Stimulated activated naive CD8-positive, alpha-beta T cell treated with anti-CD3 and anti-CD28 coated beads, Interleukin-15, Interleukin-2, amounts not matched to agents 100 U/mL and 50 U/mL, for 24 hours (primary cell): ENCODE results near the gene MAGEA9B.
"Not testable (repeated sequence)": the region's sequence is repeated elsewhere in the genome, so short reads cannot be mapped to it uniquely, and the experiment has no call there.

ENCODE experiments used
- ATAC-seq: fragments of 150-1000 bp; cut with Tn5 transposase; one replicate; pipeline ENCODE4 v1.10.0; 2021
- DNase-seq: peaks from one replicate; pipeline ENCODE4 v3.0.0; 2021

The MAGEA9B gene

GRCh38 chrX:149571770-149572169 lies 15.5 kb downstream of the MAGEA9B start:
- DNase-seq = no peak
- no peak for ATAC-seq

- DNase-seq = no peak
- ATAC-seq = no peak
Measured at GRCh38 chrX:149570668-149571067, 16.6 kb downstream of the MAGEA9B start.

GRCh38 chrX:149569770-149570169 lies 17.5 kb downstream of the MAGEA9B start:
- DNase-seq (no peak), ATAC-seq (no peak)

GRCh38 chrX:149568701-149569296 lies 18.5 kb downstream of the MAGEA9B start:
- no peak for DNase-seq
- ATAC-seq = no peak

- DNase-seq (no peak), ATAC-seq (no peak)
Measured at GRCh38 chrX:149567621-149568417, 19.4 kb downstream of the MAGEA9B start.

GRCh38 chrX:149563359-149563758 lies 23.9 kb downstream of the MAGEA9B start:
- ATAC-seq (no peak), DNase-seq (no peak)

DNA sequence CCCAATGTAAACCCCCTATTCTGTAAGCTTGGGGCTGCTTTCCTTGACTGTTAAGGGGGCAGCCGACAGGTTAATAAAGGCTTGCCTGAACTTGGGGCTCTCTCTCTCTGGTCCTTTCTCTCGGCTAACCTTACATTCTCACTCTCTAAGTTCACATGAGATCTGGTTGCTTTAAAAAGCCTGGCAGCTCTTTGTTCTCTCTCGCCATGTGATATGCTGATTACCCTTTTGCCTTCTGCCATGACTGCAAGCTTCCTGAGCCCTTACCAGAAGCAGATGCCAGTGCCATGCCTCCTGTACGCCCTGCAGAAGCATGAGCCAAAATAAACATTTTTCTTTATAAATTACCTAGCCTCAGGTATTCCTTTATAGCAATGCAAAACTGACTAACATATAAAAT lies 32.0 kb downstream of the MAGEA9B start:
- not testable (repeated sequence) for ATAC-seq

GRCh38 chrX:149551939-149552248 lies 35.4 kb downstream of the MAGEA9B start:
- DNase-seq = not testable (repeated sequence)
- peak; percentile 55 for ATAC-seq

More for the DNA sequence above, 32.0 kb downstream of the MAGEA9B start:
- not testable (repeated sequence) for DNase-seq

GRCh38 chrX:149551245-149551938 lies 35.9 kb downstream of the MAGEA9B start:
- DNase-seq = not testable (repeated sequence)
- peak; percentile 70 for ATAC-seq

DNA sequence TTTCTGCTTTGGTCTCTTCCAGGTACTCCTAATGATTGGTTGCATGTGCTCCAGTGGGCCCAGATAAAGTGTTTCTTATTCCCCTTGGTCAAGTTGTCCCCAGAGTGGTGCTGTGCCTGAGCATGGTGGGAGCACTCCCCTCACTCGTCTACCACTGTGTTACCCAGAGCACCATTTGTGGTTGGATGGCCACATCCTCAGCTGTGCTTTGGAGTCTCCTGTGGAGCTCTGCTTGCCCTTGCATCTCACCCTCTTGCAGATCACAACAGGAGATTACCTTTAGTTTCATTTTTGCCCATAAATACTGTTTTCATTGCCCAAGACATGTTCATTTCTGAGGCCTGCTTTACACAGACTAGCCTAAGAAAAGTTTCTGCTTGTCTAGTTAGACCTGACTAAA lies 36.8 kb downstream of the MAGEA9B start:
- not testable (repeated sequence) for DNase-seq
- peak; percentile 12 for ATAC-seq

GRCh38 chrX:149549701-149550100 lies 37.6 kb downstream of the MAGEA9B start, which contains the start of gene HSFX3:
Gene HSFX3, minus strand, starts transcription at chrX:149549924. Its CDS starts 72 bp downstream, at chrX:149549852.
- not testable (repeated sequence) for DNase-seq, ATAC-seq

DNA sequence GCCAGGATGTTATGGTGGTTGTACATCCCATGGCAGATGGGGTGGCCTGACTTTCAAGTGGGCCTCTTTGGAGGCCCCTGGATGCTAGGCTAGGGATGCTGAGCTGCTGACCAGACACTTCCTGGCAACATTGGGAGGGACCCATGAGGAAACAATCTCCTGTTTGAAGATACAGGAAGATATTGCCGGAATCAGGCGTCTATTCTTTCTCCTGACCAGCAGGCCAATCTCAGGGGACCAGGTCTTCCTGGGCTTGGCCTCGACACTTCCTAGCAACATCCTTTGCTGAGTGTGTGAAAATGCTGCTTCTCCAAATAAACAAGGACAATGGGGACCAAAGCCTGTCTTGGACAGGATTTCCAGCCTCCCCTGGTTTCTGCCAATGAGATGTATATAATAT lies 39.5 kb downstream of the MAGEA9B start:
- DNase-seq, ATAC-seq: not testable (repeated sequence)

DNA sequence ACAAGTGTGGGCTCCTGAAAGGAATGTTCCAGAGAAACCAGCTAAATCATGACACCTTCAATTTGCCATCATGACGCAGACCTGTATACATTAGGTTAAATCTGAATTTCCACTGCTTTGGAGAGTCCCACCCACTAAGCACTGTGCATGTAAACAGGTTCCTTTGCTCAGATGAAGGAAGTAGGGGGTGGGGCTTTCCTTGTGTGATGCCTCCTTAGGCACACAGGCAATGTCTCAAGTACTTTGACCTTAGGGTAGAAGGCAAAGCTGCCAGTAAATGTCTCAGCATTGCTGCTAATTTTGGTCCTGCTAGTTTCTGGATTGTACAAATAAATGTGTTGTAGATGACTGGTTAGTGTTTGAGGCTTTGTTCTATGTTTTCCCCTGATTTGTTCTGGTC lies 40.3 kb downstream of the MAGEA9B start:
- not testable (repeated sequence) for DNase-seq, ATAC-seq

DNA sequence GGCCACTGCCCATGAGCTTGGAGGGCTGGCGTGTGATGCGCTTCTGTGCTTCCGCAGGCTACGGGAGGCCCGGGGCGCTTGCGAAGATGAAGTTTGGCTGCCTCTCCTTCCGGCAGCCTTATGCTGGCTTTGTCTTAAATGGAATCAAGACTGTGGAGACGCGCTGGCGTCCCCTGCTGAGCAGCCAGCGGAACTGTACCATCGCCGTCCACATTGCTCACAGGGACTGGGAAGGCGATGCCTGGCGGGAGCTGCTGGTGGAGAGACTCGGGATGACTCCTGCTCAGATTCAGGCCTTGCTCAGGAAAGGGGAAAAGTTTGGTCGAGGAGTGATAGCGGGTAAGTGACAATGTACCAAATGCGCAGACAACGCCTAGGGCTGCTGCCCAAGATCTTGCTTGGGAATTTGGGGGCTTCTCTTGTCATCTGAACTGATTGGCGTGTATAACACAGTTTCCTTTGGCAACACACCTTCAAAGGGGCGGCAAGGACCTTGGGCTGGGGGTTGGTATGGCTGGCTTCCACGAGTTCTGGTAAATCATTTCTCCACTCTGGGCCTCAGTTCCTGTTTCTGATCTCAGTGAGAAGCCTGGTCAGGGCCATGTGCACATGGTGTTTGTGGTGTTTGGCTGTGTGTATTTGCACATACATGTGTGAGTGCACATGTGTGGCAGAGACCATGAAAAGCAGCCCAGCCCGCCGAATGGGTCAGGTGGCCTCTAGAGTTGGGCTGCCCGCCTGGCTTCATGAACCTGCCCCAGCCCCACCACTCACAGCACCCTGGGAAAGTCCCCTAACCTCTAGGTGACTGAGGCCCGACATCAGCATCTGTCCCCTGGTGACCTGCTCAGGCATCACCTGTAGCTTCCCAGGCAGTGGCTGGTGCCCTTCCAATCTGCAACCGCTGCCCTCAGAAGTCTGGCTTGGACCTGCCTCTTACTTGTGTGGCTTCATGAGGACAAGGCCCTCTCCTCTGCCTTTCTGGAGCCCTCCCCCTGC lies 41.4 kb downstream of the MAGEA9B start:
- not testable (repeated sequence) for DNase-seq, ATAC-seq

GRCh38 chrX:149541521-149542047 lies 45.7 kb downstream of the MAGEA9B start:
- DNase-seq = peak; percentile 11
- no peak for ATAC-seq

GRCh38 chrX:149540621-149541520 lies 46.4 kb downstream of the MAGEA9B start, which contains the start of gene EOLA1:
Gene EOLA1, plus strand, starts transcription at chrX:149541012. Its CDS starts 4,619 bp downstream, at chrX:149545631.
- DNase-seq = peak; percentile 84
- peak; percentile 88 for ATAC-seq

DNA sequence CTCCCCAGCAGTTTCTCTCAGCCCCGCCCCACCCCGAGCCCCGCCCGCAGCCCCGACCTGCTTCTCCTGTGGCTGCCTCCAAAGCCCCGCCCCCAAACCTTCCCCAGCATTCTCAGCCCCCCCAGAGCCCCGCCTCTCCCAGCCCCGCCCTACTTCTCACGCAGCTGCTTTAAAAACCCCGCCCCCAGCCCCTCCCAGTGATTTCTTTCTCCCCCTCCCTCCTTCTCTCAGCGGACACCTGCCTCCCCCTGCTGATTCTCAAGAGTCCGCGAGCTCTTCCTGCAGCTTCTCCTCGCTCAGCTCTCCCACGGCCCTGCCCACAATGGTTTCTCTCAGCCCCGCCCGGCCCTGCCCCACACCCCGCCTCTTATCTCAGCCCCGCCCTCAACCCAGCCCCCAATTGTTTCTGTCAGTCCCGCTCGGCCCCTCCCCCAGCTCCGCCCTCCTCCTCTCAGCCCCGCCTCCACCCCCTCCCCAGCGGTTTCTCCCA lies 47.1 kb downstream of the MAGEA9B start:
- peak; percentile 87 for DNase-seq
- peak; percentile 59 for ATAC-seq

DNA sequence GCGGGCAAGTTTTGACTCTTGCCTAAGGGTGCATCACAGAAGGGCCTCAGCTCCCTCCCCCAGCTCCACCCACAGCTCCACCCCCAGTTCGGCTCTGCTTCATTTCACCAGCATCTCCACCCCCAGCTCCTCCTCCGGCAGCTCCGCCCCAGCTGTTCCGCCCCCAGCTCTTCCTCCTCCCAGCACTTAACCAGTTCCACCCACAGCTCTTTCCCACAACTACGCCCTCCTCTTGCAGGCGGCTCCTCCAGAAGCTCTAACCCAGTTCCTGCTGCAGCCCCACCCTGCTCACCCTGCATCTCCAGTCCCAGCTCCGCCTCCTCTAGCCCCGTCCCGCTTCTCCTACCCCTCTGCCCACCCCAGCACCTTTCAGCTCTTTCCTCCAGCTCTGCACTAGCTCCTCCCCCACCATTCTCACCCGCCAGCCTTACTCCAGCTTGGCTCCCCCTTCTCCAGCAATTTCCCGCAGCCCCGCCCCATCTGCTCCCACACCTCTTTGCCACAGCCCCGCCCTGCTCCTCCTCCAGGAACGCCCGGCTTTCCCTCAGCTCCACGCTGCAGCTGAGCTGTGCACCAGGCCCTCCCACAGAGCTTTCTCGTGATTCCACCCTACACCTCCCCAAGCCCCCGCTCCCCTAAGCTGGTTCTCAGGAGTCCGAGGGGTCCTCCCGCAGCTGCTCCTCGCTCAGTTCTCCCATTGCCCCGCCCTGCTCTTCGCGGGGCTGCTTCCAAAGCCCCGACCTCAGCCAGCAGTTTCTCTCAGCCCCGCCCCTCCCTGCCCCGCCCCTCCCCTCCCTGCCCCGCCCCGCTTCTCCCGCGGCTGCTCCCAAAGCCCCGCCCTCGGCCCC lies 47.8 kb downstream of the MAGEA9B start:
- ATAC-seq (peak; percentile 41), DNase-seq (peak; percentile 81)

GRCh38 chrX:149537474-149537873 lies 49.8 kb downstream of the MAGEA9B start:
- ATAC-seq, DNase-seq: not testable (repeated sequence)
